HK-2 (cell line): ENCODE results near the gene ULK3.

Source experiments
- DNase-seq: peaks from one replicate; pipeline ENCODE4 v3.0.0-alpha.2; 2018; ENCODE audit not compliant: unreplicated experiment

ULK3 gene

GRCh38 chr15:74868059-74868458 is 25.1 kb upstream of the ULK3 start:
- DNase-seq: no peak

- no peak for DNase-seq
These were observed 24.6 kb upstream of the ULK3 start for GRCh38 chr15:74867466-74868038.

- DNase-seq: peak; percentile 33
These were observed 23.1 kb upstream of the ULK3 start for GRCh38 chr15:74866090-74866489.

DNA sequence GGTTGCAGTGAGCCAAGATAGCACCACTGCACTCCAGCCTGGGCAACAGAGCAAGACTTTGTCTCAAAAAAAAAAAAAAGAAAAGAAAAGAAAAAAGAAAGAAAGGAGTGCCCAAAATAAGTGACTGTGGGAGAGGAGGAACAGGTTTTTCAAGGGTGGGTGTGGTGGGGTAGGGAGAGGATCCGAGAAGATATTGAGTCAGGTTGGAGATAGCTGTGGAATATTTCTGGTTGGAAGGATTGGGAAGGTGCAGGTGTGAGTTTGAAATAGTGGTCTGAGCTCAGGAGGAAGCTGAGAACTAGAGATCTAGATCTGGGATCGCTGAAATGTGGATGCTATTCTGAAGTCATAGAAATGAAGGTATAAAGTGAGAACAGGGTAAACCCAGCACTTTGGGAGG is 22.4 kb upstream of the ULK3 start:
- DNase-seq: no peak

GRCh38 chr15:74864296-74864695 is 21.3 kb upstream of the ULK3 start:
- DNase-seq: no peak

- DNase-seq: peak; percentile 47
These were observed 20.5 kb upstream of the ULK3 start for GRCh38 chr15:74863239-74864056.

DNA sequence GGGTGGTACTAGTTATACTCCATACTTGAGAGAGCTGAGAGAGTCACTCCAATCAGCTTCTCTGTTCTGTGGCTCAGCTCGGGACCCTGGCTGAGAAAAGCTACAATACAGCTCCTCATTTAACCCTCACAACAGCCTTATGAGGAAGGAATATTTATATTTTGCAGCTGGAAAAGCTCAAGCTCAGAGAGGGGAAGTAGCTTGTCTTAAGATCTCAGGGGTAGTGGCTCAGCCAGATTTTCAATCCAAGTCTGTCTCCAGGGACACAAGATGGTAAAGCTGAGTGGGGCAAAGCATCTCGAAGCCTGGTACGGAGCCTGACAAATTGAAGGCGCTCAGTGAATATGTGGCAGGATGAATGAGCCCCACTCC is 15.4 kb upstream of the ULK3 start:
- no peak for DNase-seq

DNA sequence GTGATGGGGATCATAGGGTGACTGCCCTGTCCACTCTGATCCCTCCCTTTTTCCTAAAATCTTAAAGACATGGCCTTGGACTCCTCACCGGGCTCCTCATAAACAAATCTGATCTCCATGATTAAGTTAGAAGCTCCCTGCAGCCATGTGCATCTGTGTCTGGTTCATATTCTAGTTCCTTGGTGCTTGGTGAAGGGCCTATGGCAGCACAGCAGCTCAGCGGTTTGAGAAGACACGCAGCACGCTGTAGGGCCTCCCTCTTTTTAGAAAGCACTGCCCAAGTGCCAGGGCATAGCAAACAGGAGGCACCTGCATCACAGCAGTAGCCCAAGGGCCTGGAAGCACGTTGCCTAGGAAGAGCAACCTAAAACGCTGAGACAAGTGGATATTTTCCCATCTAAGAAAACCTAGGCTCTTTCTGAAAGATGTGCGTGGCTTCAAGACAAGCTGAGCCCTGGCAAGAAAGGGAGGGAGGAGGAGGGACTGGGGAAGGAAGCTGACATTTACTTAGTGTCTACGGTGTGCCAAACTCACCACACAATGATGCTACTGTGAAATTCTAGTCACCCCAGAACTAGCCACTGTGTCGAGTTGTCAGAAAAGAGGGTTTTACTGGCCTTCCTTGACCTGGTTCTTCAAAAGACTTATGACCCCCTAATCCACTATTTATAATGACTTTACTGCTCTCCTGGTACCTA is 14.9 kb upstream of the ULK3 start:
- no peak for DNase-seq

- DNase-seq: peak; percentile 16
These were observed 14.2 kb upstream of the ULK3 start for GRCh38 chr15:74857082-74857655.

DNA sequence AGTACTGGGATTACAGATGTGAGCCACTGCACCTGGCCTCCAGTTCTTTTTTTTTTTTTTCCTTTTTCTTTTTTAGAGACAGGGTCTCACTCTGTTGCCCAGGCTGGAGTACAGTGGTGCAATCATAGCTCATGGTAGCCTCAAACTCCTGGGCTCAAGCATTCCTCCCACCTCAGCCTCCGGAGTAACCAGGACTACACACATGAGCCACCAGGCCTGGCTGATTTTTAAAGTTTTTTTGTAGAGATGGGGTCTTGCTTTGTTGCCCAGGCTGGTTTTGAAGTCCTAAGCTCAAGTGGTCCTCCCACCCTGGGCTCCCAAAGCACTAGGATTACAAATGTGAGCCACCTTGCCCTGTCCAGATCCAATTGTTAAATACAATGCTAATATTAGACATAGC is 13.6 kb upstream of the ULK3 start:
- DNase-seq: no peak

GRCh38 chr15:74855857-74856256 is 12.9 kb upstream of the ULK3 start:
- DNase-seq: no peak

DNA sequence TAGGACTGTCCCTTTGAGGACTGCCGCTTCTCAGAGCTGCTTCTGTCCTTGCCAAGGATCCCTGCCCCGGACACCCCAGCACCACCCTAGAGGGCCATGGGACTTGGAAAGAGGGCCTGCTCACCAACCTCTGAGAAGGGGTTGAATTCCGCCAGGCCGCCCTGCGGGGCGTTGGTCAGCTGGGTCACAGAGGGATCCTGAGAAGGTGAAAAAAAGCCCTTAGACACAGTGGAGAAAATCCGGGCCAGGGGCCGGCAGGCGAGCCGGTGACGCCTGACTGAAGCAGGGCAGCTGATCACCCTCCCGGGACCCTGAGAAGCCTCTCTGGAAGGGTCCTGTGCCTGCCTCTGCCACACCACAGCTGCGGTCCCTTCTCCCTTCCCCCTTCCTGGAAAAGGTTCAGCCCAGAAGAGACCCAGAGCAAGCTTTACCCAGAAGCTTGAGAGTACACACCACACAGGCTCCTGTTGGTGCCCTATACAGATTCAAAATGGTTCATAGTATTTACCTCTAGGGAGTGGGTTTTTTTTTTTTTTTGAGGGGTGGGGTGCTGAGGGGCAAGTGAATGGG is 11.6 kb upstream of the ULK3 start:
- DNase-seq: no peak

- DNase-seq: no peak
These were observed 9.0 kb upstream of the ULK3 start for GRCh38 chr15:74851960-74852359.

- DNase-seq: no peak
These were observed 7.4 kb upstream of the ULK3 start for GRCh38 chr15:74850393-74850792.

- DNase-seq: no peak
These were observed 4.5 kb upstream of the ULK3 start for GRCh38 chr15:74847432-74847831.

DNA sequence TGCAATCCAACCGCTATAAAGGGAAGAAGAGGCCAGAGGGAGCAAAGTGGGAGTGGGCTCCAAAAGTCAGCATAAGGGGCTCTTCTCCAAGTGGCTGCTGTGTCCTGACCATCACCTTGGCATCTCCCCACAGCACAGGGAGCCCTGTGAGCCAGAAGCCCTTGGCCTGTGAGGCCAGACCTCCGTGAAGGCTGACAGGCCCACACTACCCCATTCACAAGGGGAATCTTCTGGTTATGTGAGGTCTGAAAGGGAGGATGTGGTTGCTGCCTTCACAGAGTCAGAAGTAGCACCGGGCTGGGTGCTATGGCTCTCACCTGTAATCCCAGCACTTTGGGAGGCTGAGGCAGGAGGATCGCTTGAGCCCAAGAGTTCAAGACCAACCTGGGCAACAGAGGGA is 2.6 kb upstream of the ULK3 start:
- no peak for DNase-seq

- DNase-seq: no peak
These were observed 2.2 kb upstream of the ULK3 start for GRCh38 chr15:74845208-74845568.

DNA sequence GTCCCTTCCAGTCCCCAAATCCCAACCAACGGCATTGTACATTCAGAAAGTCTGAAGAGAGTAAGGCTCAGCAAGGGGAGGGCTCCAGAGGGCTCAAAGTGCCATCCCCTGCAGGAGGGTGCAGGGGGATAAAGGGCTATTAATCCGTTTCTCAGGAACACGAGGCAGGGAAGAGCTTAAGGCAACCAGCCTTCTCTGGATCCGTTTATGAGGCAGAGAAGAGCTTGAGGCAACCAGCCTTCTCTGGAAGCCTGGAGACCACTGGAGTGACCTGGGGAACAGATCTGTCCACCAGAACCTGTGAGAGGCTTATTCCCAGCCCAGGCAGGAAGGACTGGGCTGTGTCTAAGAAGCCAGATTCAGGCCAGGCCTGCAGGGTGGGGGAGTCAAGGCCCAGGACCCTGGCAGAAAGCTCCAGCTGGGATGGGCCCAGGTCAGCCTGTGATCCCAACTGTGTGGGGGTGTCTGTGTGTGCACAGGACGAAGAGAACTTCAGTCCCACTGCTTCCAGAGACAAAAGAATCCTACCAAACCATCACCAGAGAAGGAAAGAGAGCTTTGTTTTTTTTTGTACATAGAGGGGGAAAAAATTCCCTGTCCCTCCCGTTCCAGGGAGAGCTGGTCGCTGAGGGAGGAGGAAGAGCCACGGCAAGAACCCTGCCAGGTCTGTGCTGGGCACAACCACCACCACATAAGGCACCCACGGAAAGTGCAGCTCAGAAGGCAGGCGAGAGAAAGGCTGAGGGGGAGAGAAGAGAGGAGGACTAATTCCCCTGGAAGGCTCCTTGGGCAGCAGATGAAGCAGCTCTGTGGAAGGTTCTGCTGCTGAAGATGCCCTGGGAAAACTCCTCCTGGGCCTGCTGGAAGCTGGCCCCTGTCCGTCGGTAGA is 1.6 kb upstream of the ULK3 start:
- no peak for DNase-seq

DNA sequence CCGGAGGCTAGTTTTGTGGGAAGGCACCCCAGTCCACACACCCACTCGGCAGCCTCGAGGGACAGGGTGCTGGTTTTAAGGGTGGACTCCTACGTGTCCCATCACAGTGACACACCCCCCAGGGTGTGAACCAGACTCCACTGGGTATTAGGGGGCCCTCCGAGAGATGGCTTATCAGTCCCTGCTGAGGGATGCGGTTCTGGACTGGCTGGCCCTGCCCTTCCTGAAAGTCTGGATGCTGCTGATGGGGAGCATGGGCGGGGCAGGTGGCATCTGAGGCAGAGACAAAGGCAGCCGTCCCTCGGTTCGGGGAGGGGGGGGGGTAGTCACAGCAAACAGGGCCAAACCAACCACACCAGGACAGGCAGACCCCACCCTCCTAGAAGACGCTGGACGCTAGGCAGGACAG is 939 bp upstream of the ULK3 start:
- DNase-seq: no peak

GRCh38 chr15:74843445-74843828 is 481 bp upstream of the ULK3 start:
- no peak for DNase-seq

- no peak for DNase-seq
These were observed 1.0 kb downstream of the ULK3 start for GRCh38 chr15:74841891-74842373.
